LHCN-M2 (cell line): ENCODE data around the gene ALAS1. TPM values are rescaled to one million over a fixed set of nuclear protein-coding genes. Genes with fewer than 3 reads are reported as not detected.
"Not testable (repeated sequence)": the region's sequence is repeated elsewhere in the genome, so short reads cannot be mapped to it uniquely, and the experiment has no call there.

Experiments used
- DNase-seq: peaks from one replicate; pipeline ENCODE4 v3.0.0-alpha.2; 2012; ENCODE audit warnings: low read depth
- total RNA-seq: library from RNA; depleted of rRNA; stranded (reverse); fragments of >200 nt; gene quantifications from 2 replicates; pipeline ENCODE4 v1.2.3, GENCODE V29; 2014

Gene ALAS1
- total RNA-seq, 1 experiment from 2014 or later, result 57.9 TPM

DNA sequence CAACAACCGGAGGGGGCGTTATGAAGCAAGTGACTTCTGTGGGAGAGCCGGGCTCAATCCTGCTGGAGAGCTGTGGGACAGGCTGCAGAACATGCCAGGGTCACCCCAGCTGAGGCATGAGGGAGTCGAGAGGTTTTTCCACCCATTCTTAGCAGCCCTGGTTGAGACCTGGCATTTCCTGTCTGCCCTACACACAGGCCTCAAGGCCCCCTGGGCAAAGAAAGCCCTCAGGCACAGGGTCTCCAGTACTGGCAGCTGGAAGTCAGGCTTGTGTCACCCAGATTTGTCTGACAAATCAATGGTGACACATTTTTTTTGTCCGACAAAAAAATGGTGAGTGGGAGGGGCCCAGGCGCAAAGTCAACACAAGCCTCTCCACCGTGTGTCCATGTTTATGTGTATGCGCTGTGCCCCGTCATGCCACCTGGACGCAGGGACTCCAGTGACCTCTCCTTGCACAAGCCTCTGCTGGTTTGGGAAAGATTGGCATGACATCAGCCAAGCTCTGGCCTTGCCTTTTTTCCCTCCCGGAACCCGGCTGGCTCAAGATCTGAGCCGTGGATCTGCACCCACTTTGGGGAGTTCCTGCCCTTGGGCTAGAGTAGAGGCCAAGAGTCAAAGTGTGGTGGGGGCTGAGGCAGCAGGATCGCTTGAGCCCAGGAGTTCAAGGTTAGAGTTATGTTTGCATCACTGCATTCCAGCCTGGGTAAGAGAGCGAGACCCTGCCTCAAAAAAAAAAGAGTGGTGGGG, 20.8 kb upstream of the ALAS1 start:
- DNase-seq, result no peak

DNA sequence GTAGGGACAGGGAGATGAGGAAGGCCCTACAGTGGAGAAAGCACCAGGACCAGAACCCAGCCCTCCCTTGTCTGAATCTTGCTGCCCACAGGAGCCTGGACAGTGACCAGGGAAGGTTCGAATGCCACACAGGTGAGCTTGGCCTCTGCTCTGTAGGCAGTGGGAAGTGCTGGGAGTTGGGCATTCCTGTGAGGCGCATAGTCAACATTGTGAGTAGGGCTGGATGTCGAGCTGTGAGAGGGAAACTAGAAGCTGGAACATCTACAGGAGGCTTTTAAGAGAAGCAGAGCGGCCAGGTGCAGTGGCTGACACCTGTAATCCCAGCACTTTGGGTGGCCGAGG, 20.3 kb upstream of the ALAS1 start:
- no peak for DNase-seq

DNA sequence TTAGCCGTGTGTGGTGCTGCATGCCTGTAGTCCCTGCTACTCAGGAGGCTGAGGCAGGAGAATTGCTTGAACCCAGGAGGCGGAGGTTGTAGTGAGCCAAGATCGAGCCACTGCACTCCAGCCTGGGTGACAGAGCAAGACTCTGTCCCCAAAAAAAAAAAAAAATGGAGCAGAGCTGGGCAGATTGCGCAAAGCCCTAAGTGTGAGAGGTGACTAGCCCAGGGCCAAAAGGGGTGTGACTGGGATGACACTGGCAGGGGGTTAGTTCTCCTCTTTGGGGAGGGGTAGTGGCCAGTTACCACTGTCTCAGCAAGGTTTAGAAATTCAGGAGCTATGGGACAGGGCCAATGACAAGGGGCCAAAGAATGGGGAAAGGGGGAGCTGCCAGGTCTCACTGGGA, 19.8 kb upstream of the ALAS1 start:
- DNase-seq, result not testable (repeated sequence)

DNA sequence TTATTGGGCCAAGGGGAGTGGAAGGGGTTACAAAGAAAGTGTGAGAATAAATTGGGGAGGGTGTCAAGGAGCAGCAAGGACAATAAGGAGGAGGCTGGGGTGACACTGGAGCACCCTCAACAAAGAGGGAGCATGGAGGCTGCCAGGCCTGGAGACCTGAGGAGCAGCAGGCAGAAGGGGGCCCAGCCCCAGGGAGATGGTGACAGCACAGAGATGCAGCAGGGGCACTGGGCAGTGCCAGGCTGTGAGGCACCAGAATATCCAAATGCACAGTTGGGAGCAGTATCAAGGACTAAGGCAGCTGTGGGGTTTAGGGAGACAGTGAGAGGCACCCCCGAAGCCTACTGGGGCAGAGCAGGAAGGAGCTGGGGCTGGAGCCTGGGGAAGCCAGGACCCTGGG, 19.4 kb upstream of the ALAS1 start:
- DNase-seq, result no peak

DNA sequence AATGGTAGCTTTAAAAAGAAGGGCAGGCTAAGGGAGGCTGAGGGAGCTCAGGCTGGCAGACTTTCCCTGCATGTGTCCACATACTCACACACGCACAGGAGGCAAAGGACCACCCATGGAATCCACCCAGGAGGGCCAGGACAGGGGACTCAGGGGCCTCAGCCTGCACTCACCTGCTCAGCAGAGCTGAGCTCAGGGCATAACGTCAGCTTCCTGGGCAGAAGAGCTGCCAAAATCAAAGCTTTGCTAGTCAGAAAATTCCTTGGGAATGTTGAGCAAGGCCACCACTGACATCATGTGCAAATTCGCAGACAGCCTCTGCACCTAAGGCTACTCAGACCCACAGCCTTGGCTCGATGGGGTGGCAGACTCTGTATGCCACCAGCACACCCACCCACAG, 16.4 kb upstream of the ALAS1 start:
- DNase-seq, result no peak

DNA sequence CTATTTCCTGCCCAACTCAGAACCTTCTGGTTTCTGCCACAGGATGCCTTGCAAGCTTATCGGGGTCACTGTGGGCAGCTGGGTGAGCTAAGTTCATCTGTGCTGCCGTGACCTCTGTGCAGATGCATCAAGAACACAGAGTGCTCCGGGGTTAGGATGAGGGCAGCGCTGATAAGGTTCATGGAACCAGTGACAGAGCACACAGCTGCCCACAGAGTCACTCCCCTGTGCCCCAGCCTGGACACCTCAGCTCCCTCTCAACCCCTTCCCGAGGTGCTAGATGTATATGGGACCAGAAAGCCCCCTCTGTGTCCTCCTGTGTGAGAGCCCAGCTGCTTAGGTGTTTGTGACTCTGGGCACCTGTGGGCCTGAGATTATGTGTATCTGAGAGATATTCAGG, 15.8 kb upstream of the ALAS1 start:
- DNase-seq, result no peak

DNA sequence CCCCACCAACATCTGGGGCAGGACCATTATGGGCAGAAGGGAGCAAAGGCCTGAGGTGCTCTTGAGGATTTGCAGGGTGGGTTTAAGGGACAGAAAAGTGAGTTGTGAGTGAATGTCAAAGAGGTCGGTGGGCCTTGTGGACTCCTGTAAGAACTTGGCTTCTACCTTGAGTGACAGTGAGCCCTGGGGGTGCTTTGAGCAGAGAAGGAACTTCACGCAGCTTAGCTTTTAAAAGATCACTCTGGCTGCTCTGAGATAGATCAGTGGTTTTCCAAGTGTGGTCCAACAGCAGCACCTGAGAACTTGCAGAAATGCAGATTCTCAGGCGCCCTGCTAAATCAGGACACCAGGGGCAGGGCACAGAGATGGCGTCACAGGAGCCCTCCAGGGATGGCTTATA, 15.3 kb upstream of the ALAS1 start:
- DNase-seq, result no peak

DNA sequence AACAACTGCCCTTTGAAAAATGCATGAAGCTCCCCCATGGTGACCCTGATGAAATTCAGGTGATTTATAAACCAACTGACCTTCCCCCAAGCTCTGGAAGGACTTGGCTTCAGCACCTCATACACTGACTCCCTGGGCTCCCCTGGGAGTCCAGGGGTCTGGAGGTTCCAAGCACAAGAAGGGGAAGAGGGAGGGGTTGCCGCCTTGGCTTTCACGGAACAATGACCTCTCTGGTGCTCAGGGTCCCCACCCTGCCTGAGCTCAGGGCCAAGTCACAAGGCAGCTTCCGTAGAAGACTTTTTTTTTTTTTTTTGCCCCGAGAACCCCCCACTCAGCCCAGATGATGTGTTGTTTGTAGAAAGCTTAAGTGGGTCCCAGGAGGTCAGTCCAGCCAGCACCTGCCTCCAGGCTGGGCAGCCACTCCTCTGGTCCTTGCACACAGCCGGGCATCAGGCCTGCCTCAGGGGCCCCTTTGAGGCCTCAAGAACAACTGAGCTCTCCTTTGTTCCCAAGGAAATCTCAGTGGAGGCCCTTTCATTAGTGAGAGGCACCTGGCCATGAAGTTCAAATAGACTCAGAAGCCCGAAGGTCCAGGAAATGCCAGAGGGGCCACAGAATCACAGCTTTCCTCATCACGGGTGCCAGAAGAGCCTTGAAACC, 14.0 kb upstream of the ALAS1 start:
- no peak for DNase-seq

DNA sequence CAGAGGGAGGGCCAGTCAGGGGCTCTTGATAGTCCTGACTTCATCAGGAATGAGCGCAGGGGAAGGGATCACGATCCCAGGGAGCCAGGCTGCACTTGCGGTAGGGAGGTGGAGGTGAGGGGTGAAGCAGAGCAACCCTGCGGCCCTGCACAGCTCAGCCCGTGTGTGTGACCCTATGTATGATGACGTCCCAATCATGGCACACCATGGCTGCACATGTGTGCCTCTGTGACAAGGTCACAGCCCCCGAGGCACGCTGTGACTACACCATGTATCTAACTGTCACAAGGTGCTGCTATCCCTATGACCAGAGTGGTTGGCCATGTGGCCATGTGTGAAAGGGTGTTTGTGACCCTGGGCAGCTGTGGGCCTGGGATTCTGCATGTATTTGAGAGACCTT, 13.3 kb upstream of the ALAS1 start:
- DNase-seq, result no peak

DNA sequence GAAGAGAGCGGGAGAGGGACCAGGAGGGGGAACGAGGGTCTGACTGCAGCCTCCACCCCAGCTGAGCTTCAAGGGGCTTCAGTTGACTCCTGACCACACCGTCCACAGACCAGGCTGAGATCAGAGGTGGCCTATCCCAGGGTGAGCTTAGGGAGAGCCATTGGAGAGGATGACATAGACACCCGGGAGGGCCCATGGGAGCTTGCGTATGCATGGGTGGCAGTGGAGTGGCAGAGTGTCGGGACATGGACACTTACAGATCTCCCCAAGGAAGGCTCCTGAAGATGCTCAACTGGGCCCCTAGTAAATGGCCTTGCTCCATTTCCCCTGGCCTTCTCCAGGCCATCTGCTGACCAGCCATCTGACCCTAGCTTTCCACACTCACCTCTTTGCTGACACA, 12.6 kb upstream of the ALAS1 start:
- DNase-seq, result no peak

DNA sequence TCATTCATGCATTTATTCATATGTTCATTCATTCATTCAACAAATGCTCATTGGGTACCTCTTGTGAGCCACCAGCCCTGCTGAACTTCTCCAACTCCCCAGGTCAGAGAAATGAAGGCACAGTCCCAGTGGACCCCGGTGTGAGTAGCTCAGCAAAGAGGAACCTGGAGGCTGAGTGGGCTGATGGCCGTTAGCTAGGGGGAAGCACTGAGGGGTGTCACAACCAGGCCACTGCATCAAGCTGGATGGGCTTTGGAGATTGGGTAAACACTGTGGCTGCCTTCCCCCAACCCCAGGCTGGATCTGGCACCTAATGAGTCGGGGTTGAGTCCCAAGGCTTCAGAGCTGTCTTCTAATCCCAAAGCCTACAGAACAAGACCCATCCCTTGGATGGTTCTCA, 12.1 kb upstream of the ALAS1 start:
- DNase-seq, result no peak

DNA sequence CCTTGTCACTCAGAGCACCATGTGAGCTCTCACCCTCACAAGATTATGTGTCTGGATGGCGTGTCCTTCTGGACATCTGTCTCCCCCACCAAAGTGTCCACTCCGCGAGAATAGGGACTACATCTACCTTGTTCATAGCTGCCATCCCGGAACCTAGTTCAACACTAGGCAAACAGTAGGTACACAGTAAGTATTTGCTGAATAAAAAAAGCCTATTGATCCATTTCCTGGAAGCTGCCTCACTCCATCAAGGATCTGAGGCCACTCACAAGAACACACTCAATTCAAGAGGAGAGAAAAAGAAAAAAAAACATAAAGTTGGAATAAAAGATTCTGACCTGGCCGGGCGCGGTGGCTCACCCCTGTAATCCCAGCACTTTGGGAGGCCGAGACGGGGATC, 11.2 kb upstream of the ALAS1 start:
- no peak for DNase-seq

DNA sequence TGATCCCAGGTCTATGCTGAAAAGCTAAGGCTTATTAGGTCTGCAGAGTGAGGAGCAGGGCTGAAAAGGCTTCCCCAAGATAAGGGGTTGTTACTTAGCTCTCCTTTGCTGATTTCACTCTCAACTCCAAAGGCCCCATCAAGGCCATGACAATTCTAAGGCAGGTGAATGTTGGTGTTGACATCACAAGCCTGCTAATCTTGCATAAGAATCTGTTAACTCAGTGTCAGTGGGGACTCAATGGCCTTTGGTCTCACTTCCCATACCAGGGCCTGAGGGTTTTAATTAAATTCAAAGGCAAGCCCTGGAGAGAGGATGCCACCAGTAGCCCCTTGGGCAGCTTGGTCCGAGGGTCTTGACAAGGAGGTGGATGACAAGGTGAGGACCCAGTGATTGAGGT, 9.4 kb upstream of the ALAS1 start:
- no peak for DNase-seq

DNA sequence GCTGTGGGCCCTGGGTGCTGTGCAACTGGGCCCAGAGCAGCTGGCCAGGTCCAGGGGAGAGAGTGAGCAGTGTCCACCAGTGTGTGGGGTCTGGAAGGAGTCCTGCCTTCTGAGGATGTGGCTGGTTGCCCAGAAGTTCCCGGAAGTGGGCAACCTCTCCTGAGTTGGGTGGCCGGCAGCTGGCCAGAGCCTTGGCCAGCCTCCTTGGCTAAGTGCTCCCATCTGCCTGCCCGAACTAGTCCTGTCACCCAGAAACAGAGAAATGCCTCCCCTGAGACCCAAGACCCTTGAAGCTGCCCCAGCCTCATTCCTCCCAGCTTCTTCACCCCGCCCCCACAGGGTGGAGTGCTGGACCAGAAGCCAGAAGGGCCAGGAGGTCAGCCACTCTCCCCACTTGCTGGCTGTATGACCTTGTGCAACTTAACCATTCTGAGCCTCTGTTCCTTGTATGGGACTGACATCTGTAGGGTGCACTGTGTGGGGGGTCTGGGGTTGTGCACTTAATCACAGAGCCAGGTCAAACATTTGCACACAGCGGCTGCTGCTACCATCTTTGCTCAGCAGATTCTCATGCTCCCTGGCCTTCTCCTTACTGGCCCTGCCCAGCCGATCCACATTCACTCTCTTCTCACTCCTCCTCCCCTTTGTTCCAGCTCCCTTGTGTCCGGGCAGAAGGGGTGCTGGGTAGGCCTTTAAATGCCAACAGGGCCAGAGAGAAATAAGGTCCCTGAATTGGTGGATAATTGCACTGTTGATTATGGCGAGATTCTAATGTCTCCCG, 7.5 kb upstream of the ALAS1 start:
- DNase-seq, result peak; percentile 78

DNA sequence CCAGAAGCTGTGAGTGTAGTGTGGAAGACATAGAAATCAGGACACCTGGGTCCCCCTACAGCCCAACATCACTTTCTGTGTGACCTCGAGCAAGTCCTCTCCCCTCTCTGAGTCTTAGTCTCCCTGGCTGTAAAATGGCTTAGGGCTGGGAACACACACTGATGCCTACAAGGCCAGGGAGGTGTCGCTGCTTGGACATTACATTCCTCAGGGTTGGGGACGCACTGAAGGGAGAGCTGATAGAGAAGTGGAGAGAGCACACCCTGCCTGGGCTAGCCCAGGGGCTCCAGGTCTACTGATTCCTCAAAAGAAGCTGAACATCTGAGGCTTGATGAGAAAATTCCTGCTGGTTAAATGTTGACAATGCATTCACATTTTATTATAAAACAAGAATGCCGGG, 6.3 kb upstream of the ALAS1 start:
- no peak for DNase-seq

DNA sequence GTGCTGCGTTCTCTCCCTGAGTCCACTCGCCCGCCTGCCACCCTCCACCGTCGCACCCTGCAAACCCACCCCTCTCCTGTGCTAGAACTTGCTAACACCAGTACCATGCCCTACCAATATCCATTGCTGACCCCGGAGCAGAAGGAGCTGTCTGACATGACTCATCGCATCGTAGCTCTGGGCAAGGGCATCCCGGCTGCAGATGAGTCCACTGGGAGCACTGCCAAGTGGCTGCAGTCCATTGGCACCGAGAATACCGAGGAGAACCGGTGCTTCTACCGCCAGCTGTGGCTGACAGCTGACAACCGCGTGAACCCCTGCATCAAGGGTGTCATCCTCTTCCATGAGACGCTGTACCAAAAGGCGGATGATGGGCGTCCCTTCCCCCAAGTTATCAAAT, 4.9 kb upstream of the ALAS1 start:
- peak; percentile 88 for DNase-seq

DNA sequence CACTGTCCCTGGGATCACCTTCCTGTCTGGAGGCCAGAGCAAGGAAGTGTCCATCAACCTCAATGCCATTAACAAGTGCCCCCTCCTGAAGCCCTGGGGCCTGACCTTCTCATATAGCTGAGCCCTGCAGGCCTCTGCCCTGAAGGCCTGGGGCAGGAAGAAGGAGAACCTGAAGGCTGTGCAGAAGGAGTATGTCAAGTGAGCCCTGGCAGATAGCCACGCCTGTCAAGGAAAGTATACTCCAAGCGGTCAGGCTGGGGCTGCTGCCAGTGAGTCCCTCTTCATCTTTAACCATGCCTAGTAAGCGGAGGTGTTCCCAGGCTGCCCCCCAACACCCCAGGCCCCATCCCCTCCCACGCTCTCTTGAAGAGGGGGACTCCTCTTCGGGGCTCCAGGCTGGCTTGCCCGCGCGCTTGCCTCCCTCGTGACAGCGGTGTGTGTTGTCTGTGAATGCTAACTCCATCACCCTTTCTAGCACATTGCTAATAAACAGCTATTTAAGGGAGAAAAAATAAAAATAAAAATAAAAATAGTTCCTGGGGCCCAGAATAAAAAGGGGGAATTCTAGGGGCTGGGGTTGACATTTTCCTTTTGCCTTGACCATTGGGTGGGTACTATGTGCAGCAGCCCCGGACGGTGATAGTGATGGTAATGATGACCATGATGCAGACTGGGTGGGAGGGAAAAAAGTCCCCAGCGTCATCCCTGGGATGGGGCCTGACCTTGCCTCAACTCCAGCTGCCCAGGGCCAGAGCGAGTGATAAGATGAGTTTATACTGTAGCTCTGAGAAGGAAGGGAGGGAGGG, 3.3 kb upstream of the ALAS1 start:
- DNase-seq, result no peak

DNA sequence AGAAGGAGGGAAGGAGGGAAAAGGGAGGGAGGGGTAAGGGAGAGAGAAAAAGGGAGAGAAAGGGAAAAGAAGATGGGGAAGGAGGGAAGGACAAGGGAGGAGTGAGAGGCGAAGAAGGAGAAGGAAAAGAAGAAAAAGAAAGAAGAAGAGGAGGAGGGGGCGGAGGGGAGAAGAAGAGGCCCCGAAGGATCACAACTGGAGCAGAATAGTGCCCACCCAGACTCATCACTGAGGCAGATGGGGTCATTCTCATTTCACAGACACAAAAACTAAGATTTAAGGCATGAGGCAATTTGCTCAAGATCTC, 2.7 kb upstream of the ALAS1 start:
- DNase-seq, result no peak

DNA sequence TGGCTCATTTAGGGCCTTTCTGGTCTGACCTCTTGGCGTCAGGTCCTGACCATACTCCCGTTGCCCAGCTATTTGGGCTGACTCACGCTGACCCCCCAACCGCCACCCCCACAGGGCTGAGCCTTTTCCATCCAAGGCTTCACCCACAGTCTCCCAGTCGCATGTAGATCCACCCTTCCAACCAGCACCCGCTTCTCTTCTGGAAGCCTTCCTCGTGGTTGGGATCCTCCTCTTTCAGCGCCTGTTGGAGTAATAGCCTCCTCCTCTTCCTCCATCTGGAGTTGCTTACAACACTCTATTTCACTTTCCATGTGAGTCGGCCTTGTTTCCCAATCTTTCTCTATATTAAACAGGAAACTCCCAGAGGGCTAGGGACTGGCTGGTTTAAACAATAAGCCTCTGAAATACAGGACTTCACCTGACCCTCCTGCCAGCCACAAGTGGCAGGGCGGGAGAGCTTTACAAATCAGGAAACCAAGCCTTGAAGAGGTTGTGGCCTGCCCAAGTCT, 2.1 kb upstream of the ALAS1 start:
- peak; percentile 47 for DNase-seq

DNA sequence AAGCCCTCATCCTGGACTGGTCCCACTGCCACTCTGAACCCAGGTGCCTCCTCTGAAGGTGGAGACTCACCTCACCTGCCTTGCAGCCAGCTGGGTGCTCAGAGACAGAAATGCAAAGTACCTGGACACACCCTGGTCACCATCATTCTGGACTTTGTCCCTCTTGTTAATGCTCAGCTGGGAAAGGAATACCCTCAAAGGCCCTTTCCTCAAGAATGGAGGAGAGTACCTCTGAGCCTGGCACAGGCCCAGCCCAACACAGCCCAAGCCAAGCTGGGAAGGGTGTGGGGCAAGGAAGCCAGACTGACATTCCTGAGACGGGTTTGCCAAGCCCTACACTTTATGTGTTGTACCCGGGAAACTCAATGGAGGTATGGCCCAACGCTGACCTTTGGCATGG, 983 bp upstream of the ALAS1 start:
- no peak for DNase-seq

DNA sequence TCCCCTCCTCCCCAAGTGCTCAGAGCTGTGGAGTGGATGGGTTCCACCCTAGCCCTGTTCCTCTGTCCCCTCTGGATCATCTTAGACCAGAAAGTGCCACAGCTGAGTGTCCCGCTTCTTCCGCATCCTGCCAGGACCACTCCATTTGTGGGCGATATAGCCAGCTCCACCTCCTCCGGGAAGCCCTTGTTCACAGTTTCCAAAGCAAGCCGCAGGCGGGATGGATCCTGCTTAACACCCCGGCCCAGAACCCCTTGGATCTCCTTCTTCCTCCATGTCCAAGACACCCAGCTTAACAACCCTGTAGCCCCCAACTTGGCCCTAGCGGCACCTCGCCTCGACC, 490 bp upstream of the ALAS1 start:
- no peak for DNase-seq
